IMR-90 (cell line): ENCODE measurements around the gene CFAP90. TPM values are rescaled to one million over a fixed set of nuclear protein-coding genes. Genes with fewer than 3 reads are reported as not detected.

ENCODE experiments used
- ATAC-seq: fragments of 200-7000 bp; cut with Tn5 transposase; 2 replicates; pipeline ENCODE4 v1.9.1; 2020; ENCODE audit warnings: low read depth, mild to moderate bottlenecking, moderate library complexity
- BruUV-seq: library from RNA; stranded (reverse); fragments of 400-500 nt; replicated peaks from 2 replicates; lab custom pipeline; 2021; lab: Mats Ljungman, UMichigan
- CTCF ChIA-PET: fragments of 300-600 bp; formaldehyde crosslinking; extraction: SDS; loops from one replicate; lab custom pipeline; 2021; ENCODE audit warnings: antibody characterized with exemption; lab: Yijun Ruan, JAX
- POLR2A ChIA-PET: fragments of 300-600 bp; sonication (Branson Sonifier 250); formaldehyde crosslinking; loops from one replicate; lab custom pipeline; 2022; ENCODE audit warnings: antibody characterized with exemption; ENCODE audit not compliant: unreplicated experiment; lab: Charles Lee
- DNase-seq: peaks from one replicate; pipeline ENCODE4 v3.0.0; 2013
- H2AFZ ChIP-seq: replicated peaks from 2 replicates; pipeline ENCODE3; 2013; ENCODE audit warnings: low read length, mild to moderate bottlenecking; ENCODE audit not compliant: poor library complexity
- H2AK5ac ChIP-seq: 2 replicates; pipeline ENCODE4 v1.6.1; 2013; ENCODE audit warnings: low read depth, low read length, inconsistent platforms
- H2AK9ac ChIP-seq: replicated peaks from 2 replicates; pipeline ENCODE3; 2013; ENCODE audit warnings: mild to moderate bottlenecking, low read depth, low read length, moderate library complexity; ENCODE audit not compliant: poor library complexity
- H2BK120ac ChIP-seq: 2 replicates; pipeline ENCODE4 v1.6.1; 2013; ENCODE audit warnings: low read depth, low read length, inconsistent platforms
- H2BK15ac ChIP-seq: 3 replicates; pipeline ENCODE4 v1.6.1; 2013; ENCODE audit warnings: low read depth, low read length, inconsistent platforms
- H2BK20ac ChIP-seq: 2 replicates; pipeline ENCODE4 v1.6.1; 2013; ENCODE audit warnings: low read depth, mild to moderate bottlenecking, inconsistent platforms, low read length, moderate library complexity
- H2BK5ac ChIP-seq: 2 replicates; pipeline ENCODE4 v1.6.1; 2013; ENCODE audit warnings: mild to moderate bottlenecking, low read depth, low read length, inconsistent platforms; ENCODE audit not compliant: poor library complexity, severe bottlenecking
- H3K14ac ChIP-seq: replicated peaks from 2 replicates; pipeline ENCODE4 v1.6.1; 2013; ENCODE audit warnings: low read depth, low read length, inconsistent platforms
- H3K18ac ChIP-seq: 2 replicates; pipeline ENCODE4 v1.6.1; 2013; ENCODE audit warnings: low read depth, low read length, control low read depth
- H3K23ac ChIP-seq: 2 replicates; pipeline ENCODE4 v1.6.1; 2013; ENCODE audit warnings: low read depth, low read length, inconsistent platforms
- H3K27ac ChIP-seq: 2 replicates; pipeline ENCODE4 v1.5.1; 2013; ENCODE audit warnings: mild to moderate bottlenecking, control low read depth, low read length; ENCODE audit not compliant: insufficient read depth
- H3K27me3 ChIP-seq: 2 replicates; pipeline ENCODE4 v1.6.1; 2013; ENCODE audit warnings: low read length; ENCODE audit not compliant: control insufficient read depth, insufficient read depth
- H3K36me3 ChIP-seq: 2 replicates; pipeline ENCODE4 v1.6.1; 2013; ENCODE audit warnings: low read length, mixed read lengths; ENCODE audit not compliant: control insufficient read depth, insufficient read depth
- H3K4ac ChIP-seq: 2 replicates; pipeline ENCODE4 v1.6.1; 2013; ENCODE audit warnings: low read depth, low read length, inconsistent platforms
- H3K4me1 ChIP-seq: 2 replicates; pipeline ENCODE4 v1.6.1; 2013; ENCODE audit warnings: low read length, mixed read lengths; ENCODE audit not compliant: control insufficient read depth, insufficient read depth
- H3K4me2 ChIP-seq: 2 replicates; pipeline ENCODE4 v1.6.1; 2013; ENCODE audit warnings: low read depth, mild to moderate bottlenecking, control low read depth, low read length, moderate library complexity
- H3K4me3 ChIP-seq: 2 replicates; pipeline ENCODE4 v1.5.1; 2013; ENCODE audit warnings: low read depth, mild to moderate bottlenecking, control low read depth, low read length, moderate library complexity; ENCODE audit not compliant: insufficient read depth
- H3K56ac ChIP-seq: 2 replicates; pipeline ENCODE4 v1.6.1; 2013; ENCODE audit warnings: low read length, inconsistent platforms; ENCODE audit not compliant: insufficient read depth; ENCODE audit errors: extremely low read depth
- H3K79me1 ChIP-seq, 2 experiments: 2 replicates each; pipeline ENCODE4 v1.6.1; 2013; ENCODE audit warnings: low read length in 2 of 2, inconsistent platforms in 1 of 2, low read depth in 1 of 2
- H3K9ac ChIP-seq: 2 replicates; pipeline ENCODE4 v1.6.1; 2013; ENCODE audit warnings: low read depth, low read length, control low read depth
- H3K9me1 ChIP-seq: 2 replicates; pipeline ENCODE4 v1.6.1; 2013; ENCODE audit warnings: low read length, inconsistent platforms; ENCODE audit not compliant: insufficient read depth
- H3K9me3 ChIP-seq: 2 replicates; pipeline ENCODE4 v1.6.1; 2013; ENCODE audit warnings: low read length; ENCODE audit not compliant: control insufficient read depth, insufficient read depth
- H4K20me1 ChIP-seq: 2 replicates; pipeline ENCODE4 v1.6.1; 2013; ENCODE audit warnings: low read length, inconsistent platforms; ENCODE audit not compliant: insufficient read depth
- H4K5ac ChIP-seq: 2 replicates; pipeline ENCODE4 v1.6.1; 2013; ENCODE audit warnings: mild to moderate bottlenecking, low read depth, low read length, control low read depth
- H4K8ac ChIP-seq, 2 experiments: 2 replicates each; pipeline ENCODE4 v1.6.1; 2013; ENCODE audit warnings: low read depth in 2 of 2, low read length in 2 of 2, control low read depth in 1 of 2, inconsistent platforms in 1 of 2
- H4K91ac ChIP-seq: 2 replicates; pipeline ENCODE4 v1.6.1; 2013; ENCODE audit warnings: low read depth, low read length, inconsistent platforms; ENCODE audit not compliant: insufficient read depth
- RCOR1 ChIP-seq: IDR thresholded peaks from 2 replicates; pipeline ENCODE4 v1.6.1; 2012; ENCODE audit warnings: mild to moderate bottlenecking, low read length, improper control_type of control experiment; ENCODE audit not compliant: insufficient replicate concordance
- WGBS, 2 experiments: methylation state at CpG; one replicate each; pipeline versions ENCODE4 v1.1.5 to v1.1.7; 2013; ENCODE audit warnings: missing lambda C conversion rate in 2 of 2; ENCODE audit not compliant: insufficient read length in 1 of 2; ENCODE audit errors: extremely low coverage in 2 of 2; 5-methylcytosine and 5-hydroxymethylcytosine counted together
- dilution Hi-C: fragments of 300-500 bp; cut with HindIII; formaldehyde crosslinking; loops from one replicate; pipeline ENCODE4 v1.14.3; 2018; ENCODE audit warnings: low sequenced_read_pairs; ENCODE audit not compliant: unreplicated experiment
- in situ Hi-C: fragments of 300-500 bp; cut with MboI; formaldehyde crosslinking; loops from 3 replicates; pipeline ENCODE4 v1.14.3; 2019; ENCODE audit warnings: low sequenced_read_pairs, inconsistent platforms, mixed read lengths
- intact Hi-C: fragments of 100-400 bp; cut with micrococcal nuclease; formaldehyde crosslinking; loops from 2 replicates; pipeline ENCODE4 v1.10.0; 2022
- polyA plus RNA-seq, 3 experiments: library from polyadenylated mRNA; depleted of rRNA; stranded (reverse); fragments of >200 nt; gene quantifications; 2 replicates each; pipeline ENCODE4 v1.2.3, GENCODE V29; 2012; ENCODE audit warnings: low replicate concordance in 1 of 3
- total RNA-seq: library from RNA; depleted of rRNA; stranded (reverse); fragments of >200 nt; gene quantifications from 2 replicates; pipeline ENCODE4 v1.2.3, GENCODE V29; 2012
- TF ChIP-seq, protein P1 (sequence below): fragments of 150-350 bp; IDR thresholded peaks from 2 replicates; pipeline ENCODE4 v1.6.1; 2017; ENCODE audit warnings: mild to moderate bottlenecking, antibody characterized with exemption, low read length, low read depth
- TF ChIP-seq, protein P2 (sequence below): fragments of 150-350 bp; IDR thresholded peaks from 2 replicates; pipeline ENCODE4 v1.6.1; 2016; ENCODE audit warnings: low read depth, mild to moderate bottlenecking, low read length, moderate library complexity, borderline replicate concordance

The CFAP90 gene
- total and polyA plus RNA-seq, 2 of the 4 experiments (the other 2 are of a cell fraction): 0.09 TPM; not detected in 1

DNA sequence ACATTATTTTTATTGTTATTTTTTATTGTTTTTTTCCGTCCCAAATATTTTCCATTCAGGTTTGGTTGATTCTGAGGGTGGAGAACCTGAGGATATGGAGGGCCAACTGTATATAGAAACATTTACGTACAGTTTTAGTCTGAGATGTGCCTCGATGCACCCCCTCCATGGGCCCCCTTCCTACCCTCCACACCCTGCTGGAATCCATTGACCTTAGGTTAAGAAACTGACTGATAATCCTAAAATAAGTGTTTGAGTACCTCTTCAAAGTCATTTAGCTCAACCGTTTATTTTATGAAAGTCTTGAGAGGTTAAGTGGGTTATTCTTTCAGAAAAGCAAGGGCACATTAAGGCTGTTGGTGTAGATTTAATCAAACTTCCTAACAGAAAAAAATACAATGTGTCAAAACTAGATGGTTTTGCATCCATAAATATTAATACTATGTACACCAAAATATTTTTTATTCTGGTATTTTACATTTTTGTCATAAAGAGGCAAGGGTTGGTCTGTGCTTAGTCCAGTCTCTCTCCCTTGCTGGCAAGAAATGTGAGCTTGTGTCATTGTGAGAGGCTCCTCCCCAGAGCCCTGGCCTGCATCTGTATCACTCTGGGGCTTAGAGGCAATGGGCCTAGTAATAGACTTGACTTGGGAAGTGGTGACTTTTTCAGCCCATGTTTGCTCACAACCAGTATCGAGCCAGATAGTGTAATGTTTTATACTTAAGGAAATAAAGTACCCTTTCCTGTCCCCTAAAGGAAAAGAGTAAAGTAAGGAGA lies 33.7 kb upstream of the CFAP90 start:
- H3K9me1 ChIP-seq: peaks cover 6% of the 10 kb centered on the region; the same call in 1 of the 2 replicates
- peaks cover 5% of the 10 kb centered on the region; the same call in 1 of the 2 replicates for H4K20me1 ChIP-seq
- no peak overlapping the region for H2AFZ ChIP-seq
- no peak overlapping the region for H2BK20ac ChIP-seq
- no peak overlapping the region for H4K8ac ChIP-seq
- H3K4ac ChIP-seq: no peak overlapping the region
- H3K9me3 ChIP-seq: no peaks in the 10 kb centered on the region
- no peak overlapping the region for H3K14ac ChIP-seq
- no peak overlapping the region for H3K27ac ChIP-seq
- TF ChIP-seq, protein P1, sequence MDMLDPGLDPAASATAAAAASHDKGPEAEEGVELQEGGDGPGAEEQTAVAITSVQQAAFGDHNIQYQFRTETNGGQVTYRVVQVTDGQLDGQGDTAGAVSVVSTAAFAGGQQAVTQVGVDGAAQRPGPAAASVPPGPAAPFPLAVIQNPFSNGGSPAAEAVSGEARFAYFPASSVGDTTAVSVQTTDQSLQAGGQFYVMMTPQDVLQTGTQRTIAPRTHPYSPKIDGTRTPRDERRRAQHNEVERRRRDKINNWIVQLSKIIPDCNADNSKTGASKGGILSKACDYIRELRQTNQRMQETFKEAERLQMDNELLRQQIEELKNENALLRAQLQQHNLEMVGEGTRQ: no peak
- no peak for TF ChIP-seq RCOR1
- TF ChIP-seq, protein P2, sequence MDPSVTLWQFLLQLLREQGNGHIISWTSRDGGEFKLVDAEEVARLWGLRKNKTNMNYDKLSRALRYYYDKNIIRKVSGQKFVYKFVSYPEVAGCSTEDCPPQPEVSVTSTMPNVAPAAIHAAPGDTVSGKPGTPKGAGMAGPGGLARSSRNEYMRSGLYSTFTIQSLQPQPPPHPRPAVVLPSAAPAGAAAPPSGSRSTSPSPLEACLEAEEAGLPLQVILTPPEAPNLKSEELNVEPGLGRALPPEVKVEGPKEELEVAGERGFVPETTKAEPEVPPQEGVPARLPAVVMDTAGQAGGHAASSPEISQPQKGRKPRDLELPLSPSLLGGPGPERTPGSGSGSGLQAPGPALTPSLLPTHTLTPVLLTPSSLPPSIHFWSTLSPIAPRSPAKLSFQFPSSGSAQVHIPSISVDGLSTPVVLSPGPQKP: no peak
- no peak overlapping the region for H4K5ac ChIP-seq
- ChIA-PET CTCF (interaction anchor here (1.0 kb wide), 1 partner anchor 12 kb away, joined by 3 read pairs; no protein-coding TSS in a partner anchor), POLR2A (no interaction called here)
- H2BK120ac ChIP-seq: no peak overlapping the region
- in situ Hi-C loops (loop anchor here (25.0 kb wide), 2 partner anchors 1178 to 1653 kb away; partner anchors contain the start of gene SEMA5A), dilution Hi-C loops (no loop called here), intact Hi-C loops (loop anchor here (5.0 kb wide), 1 partner anchor 1328 kb away; no protein-coding TSS in a partner anchor)
- no peak overlapping the region for H2BK15ac ChIP-seq
- no peaks in the 10 kb centered on the region for H3K27me3 ChIP-seq
- no peak overlapping the region for H3K4me3 ChIP-seq
- WGBS, 2 experiments: no CpG with 5 or more reads among the region's 5 CpGs
- H2AK5ac ChIP-seq: no peak overlapping the region
- no peak overlapping the region for H3K18ac ChIP-seq
- H2BK5ac ChIP-seq: no peak overlapping the region
- DNase-seq (no peak), ATAC-seq (peak; percentile 67)
- no TSS peak for BruUV-seq
- no peak overlapping the region for H4K91ac ChIP-seq
- H3K4me2 ChIP-seq: no peak overlapping the region
- no peak overlapping the region for H3K23ac ChIP-seq
- no peak overlapping the region for H2AK9ac ChIP-seq
- H3K36me3 ChIP-seq: peaks cover 31% of the 10 kb centered on the region
- peaks cover 13 to 28% of the 10 kb centered on the region in 2 experiments for H3K79me1 ChIP-seq
- H3K4me1 ChIP-seq: peaks cover 4% of the 10 kb centered on the region
- no peak overlapping the region for H3K9ac ChIP-seq
- no peak overlapping the region for H3K56ac ChIP-seq
